Calu3 (cell line): ENCODE results near the gene PKNOX1. TPM values are rescaled to one million over a fixed set of nuclear protein-coding genes. Genes with fewer than 3 reads are reported as not detected.

Source experiments
- BruUV-seq: library from RNA; stranded (reverse); fragments of 400-500 nt; replicated peaks from 2 replicates; lab custom pipeline; 2021; lab: Mats Ljungman, UMichigan
- CTCF ChIA-PET: fragments of 300-600 bp; sonication (Branson Sonifier 250); formaldehyde crosslinking; loops from one replicate; lab custom pipeline; 2022; ENCODE audit warnings: antibody characterized with exemption; lab: Charles Lee
- DNase-seq: peaks from one replicate; pipeline ENCODE4 v3.0.0; 2022
- H3K27ac Mint-ChIP-seq: one replicate; pipeline ENCODE4 v1.8.0; 2022; ENCODE audit warnings: mixed read lengths; ENCODE audit not compliant: unreplicated experiment
- H3K27me3 Mint-ChIP-seq: one replicate; pipeline ENCODE4 v1.8.0; 2022; ENCODE audit warnings: mixed read lengths; ENCODE audit not compliant: unreplicated experiment
- H3K36me3 Mint-ChIP-seq: one replicate; pipeline ENCODE4 v1.8.0; 2022; ENCODE audit warnings: mild to moderate bottlenecking, moderate library complexity, mixed read lengths; ENCODE audit not compliant: insufficient read depth, unreplicated experiment
- H3K4me1 Mint-ChIP-seq: one replicate; pipeline ENCODE4 v1.8.0; 2022; ENCODE audit warnings: mild to moderate bottlenecking, low read depth, mixed read lengths; ENCODE audit not compliant: unreplicated experiment
- H3K4me3 Mint-ChIP-seq: one replicate; pipeline ENCODE4 v1.8.0; 2022; ENCODE audit warnings: mild to moderate bottlenecking, low read depth, moderate library complexity, mixed read lengths; ENCODE audit not compliant: unreplicated experiment
- H3K9me3 Mint-ChIP-seq: one replicate; pipeline ENCODE4 v1.8.0; 2022; ENCODE audit warnings: low read depth, mixed read lengths; ENCODE audit not compliant: unreplicated experiment
- CTCF ChIP-seq: fragments of 200-600 bp; IDR thresholded peaks from one replicate; pipeline ENCODE4 v1.8.0; 2022; ENCODE audit warnings: antibody characterized with exemption; ENCODE audit not compliant: unreplicated experiment
- intact Hi-C: fragments of 100-400 bp; cut with micrococcal nuclease; formaldehyde crosslinking; loops from one replicate; pipeline ENCODE4 v1.10.0; 2022; ENCODE audit not compliant: unreplicated experiment
- total RNA-seq: library from RNA; stranded (reverse); gene quantifications from 2 replicates; pipeline ENCODE4 v1.2.3, GENCODE V29; 2022

PKNOX1 gene
- total RNA-seq, 1 experiment from 2014 or later = 10.1 TPM

GRCh38 chr21:42973309-42973990 is 912 bp upstream of the PKNOX1 start:
- H3K27me3 Mint-ChIP-seq = no peaks in the 10 kb centered on the region
- peak overlapping the region; percentile 69 for H3K4me3 Mint-ChIP-seq
- no peak for DNase-seq
- H3K4me1 Mint-ChIP-seq = no peaks in the 10 kb centered on the region
- TSS peak; percentile 85 for BruUV-seq
- peak overlapping the region; percentile 69 for H3K27ac Mint-ChIP-seq
- no peak for TF ChIP-seq CTCF
- CTCF ChIA-PET = interaction anchor here (0.6 kb wide), 1 partner anchor 101 kb away, joined by 4 read pairs; no protein-coding TSS in a partner anchor
- peaks cover 3% of the 10 kb centered on the region for H3K9me3 Mint-ChIP-seq
- intact Hi-C loops = no loop called here
- H3K36me3 Mint-ChIP-seq = peaks cover 22% of the 10 kb centered on the region

- no TSS peak for BruUV-seq
- H3K4me3 Mint-ChIP-seq = peak overlapping the region; percentile 69
- peak; percentile 58 for DNase-seq
- H3K4me1 Mint-ChIP-seq = no peaks in the 10 kb centered on the region
- CTCF ChIA-PET = interaction anchor here (0.8 kb wide), 1 partner anchor 19 kb away, joined by 3 read pairs; no protein-coding TSS in a partner anchor
- peaks cover 3% of the 10 kb centered on the region for H3K9me3 Mint-ChIP-seq
- H3K27me3 Mint-ChIP-seq = no peaks in the 10 kb centered on the region
- H3K27ac Mint-ChIP-seq = peak overlapping the region; percentile 58
- intact Hi-C loops = no loop called here
- TF ChIP-seq CTCF = no peak
- H3K36me3 Mint-ChIP-seq = peaks cover 31% of the 10 kb centered on the region
Measured at GRCh38 chr21:42974832-42975820, 764 bp downstream of the PKNOX1 start.

- TSS peak; percentile 38 for BruUV-seq
- TF ChIP-seq CTCF = no peak
- Mint-ChIP-seq H3K36me3 (peaks cover 31% of the 10 kb centered on the region), H3K4me3 (peak overlapping the region; percentile 69), H3K9me3 (peaks cover 3% of the 10 kb centered on the region), H3K27me3 (no peaks in the 10 kb centered on the region), H3K4me1 (no peaks in the 10 kb centered on the region), H3K27ac (peak overlapping the region; percentile 56)
- DNase-seq = no peak
- intact Hi-C loops = no loop called here
- CTCF ChIA-PET = no interaction called here
Measured at GRCh38 chr21:42975886-42976608, 1.7 kb downstream of the PKNOX1 start.
